ENCODE data around the gene GLA. TPM values are rescaled to one million over a fixed set of nuclear protein-coding genes. Genes with fewer than 3 reads are reported as not detected.

Gene GLA
- polyA plus RNA-seq, 4 donors, result 15.9 to 286 (median 33.6) TPM

GRCh38 chrX:101362757-101363156, 45.0 kb downstream of the GLA start:
- H3K36me3 ChIP-seq (ENCODE audit: control insufficient read depth in 3 of 3, insufficient read depth in 2 of 3, low read depth in 1 of 3, low read length in 3 of 3), result no peaks in the 10 kb centered on the region
- no peak overlapping the region for H3K4me3 ChIP-seq (ENCODE audit: low read depth in 1 of 3, low read length in 3 of 3)
- H3K9me3 ChIP-seq (ENCODE audit: control insufficient read depth in 2 of 2, insufficient read depth in 1 of 2, low read depth in 1 of 2, low read length in 1 of 2), result no peaks in the 10 kb centered on the region
- no peak overlapping the region for H3K27ac ChIP-seq (ENCODE audit: low read depth in 1 of 3, low read length in 2 of 3)
- DNase-seq (no peak), FAIRE-seq (no peak)
- no peaks in the 10 kb centered on the region for H3K4me1 ChIP-seq (ENCODE audit: control insufficient read depth in 3 of 3, insufficient read depth in 2 of 3, low read depth in 1 of 3, low read length in 2 of 3)
- H3K27me3 ChIP-seq (ENCODE audit: control insufficient read depth in 3 of 3, insufficient read depth in 3 of 3, low read length in 3 of 3), result no peaks in the 10 kb centered on the region

- H3K9me3 ChIP-seq (ENCODE audit: control insufficient read depth in 2 of 2, insufficient read depth in 1 of 2, low read depth in 1 of 2, low read length in 1 of 2), result no peaks in the 10 kb centered on the region
- no peak for FAIRE-seq
- no peak for DNase-seq
- no peak overlapping the region for H3K27ac ChIP-seq (ENCODE audit: low read depth in 1 of 3, low read length in 2 of 3)
- H3K27me3 ChIP-seq (ENCODE audit: control insufficient read depth in 3 of 3, insufficient read depth in 3 of 3, low read length in 3 of 3), result no peaks in the 10 kb centered on the region
- H3K36me3 ChIP-seq (ENCODE audit: control insufficient read depth in 3 of 3, insufficient read depth in 2 of 3, low read depth in 1 of 3, low read length in 3 of 3), result no peaks in the 10 kb centered on the region
- no peak overlapping the region for H3K4me3 ChIP-seq (ENCODE audit: low read depth in 1 of 3, low read length in 3 of 3)
- 67 to 93% (median 82%) methylated on average over 3 of the region's 3 CpGs for WGBS, 3 donors
- H3K4me1 ChIP-seq (ENCODE audit: control insufficient read depth in 3 of 3, insufficient read depth in 2 of 3, low read depth in 1 of 3, low read length in 2 of 3), result no peaks in the 10 kb centered on the region
These were observed 45.6 kb downstream of the GLA start for GRCh38 chrX:101362116-101362515.

- H3K27me3 ChIP-seq (ENCODE audit: control insufficient read depth in 3 of 3, insufficient read depth in 3 of 3, low read length in 3 of 3), result no peaks in the 10 kb centered on the region
- DNase-seq (no peak), FAIRE-seq (no peak)
- H3K9me3 ChIP-seq (ENCODE audit: control insufficient read depth in 2 of 2, insufficient read depth in 1 of 2, low read depth in 1 of 2, low read length in 1 of 2), result no peaks in the 10 kb centered on the region
- no peak overlapping the region for H3K27ac ChIP-seq (ENCODE audit: low read depth in 1 of 3, low read length in 2 of 3)
- H3K4me3 ChIP-seq (ENCODE audit: low read depth in 1 of 3, low read length in 3 of 3), result no peak overlapping the region
- no peaks in the 10 kb centered on the region for H3K36me3 ChIP-seq (ENCODE audit: control insufficient read depth in 3 of 3, insufficient read depth in 2 of 3, low read depth in 1 of 3, low read length in 3 of 3)
- H3K4me1 ChIP-seq (ENCODE audit: control insufficient read depth in 3 of 3, insufficient read depth in 2 of 3, low read depth in 1 of 3, low read length in 2 of 3), result no peaks in the 10 kb centered on the region
- WGBS, 3 donors, result 68 to 83% (median 71%) methylated on average over 7 of the region's 7 CpGs
These were observed 47.3 kb downstream of the GLA start for GRCh38 chrX:101360390-101360789.

DNA sequence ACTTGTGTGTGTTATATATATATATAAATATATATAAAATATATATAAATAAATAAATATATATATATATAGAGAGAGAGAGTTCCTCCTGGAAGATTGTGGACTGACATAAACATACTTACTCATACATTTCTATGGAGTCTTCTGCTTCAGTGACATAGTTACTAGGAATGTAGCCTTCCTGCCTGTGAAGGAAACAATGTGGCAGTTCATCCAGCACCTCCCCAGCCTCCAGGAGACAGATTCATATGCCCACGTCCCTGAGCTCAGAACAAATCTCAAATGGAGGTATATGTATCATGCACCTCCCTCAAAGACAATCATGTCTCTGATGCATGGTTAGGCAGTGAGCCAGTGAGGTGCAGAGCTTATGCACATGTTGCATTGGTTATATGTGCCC, 47.8 kb downstream of the GLA start:
- no peaks in the 10 kb centered on the region for H3K9me3 ChIP-seq (ENCODE audit: control insufficient read depth in 2 of 2, insufficient read depth in 1 of 2, low read depth in 1 of 2, low read length in 1 of 2)
- 41 to 81% (median 67%) methylated on average over 1 of the region's 1 CpG for WGBS, 3 donors
- DNase-seq (no peak), FAIRE-seq (no peak)
- no peaks in the 10 kb centered on the region for H3K36me3 ChIP-seq (ENCODE audit: control insufficient read depth in 3 of 3, insufficient read depth in 2 of 3, low read depth in 1 of 3, low read length in 3 of 3)
- H3K27ac ChIP-seq (ENCODE audit: low read depth in 1 of 3, low read length in 2 of 3), result no peak overlapping the region
- no peaks in the 10 kb centered on the region for H3K27me3 ChIP-seq (ENCODE audit: control insufficient read depth in 3 of 3, insufficient read depth in 3 of 3, low read length in 3 of 3)
- no peak overlapping the region for H3K4me3 ChIP-seq (ENCODE audit: low read depth in 1 of 3, low read length in 3 of 3)
- H3K4me1 ChIP-seq (ENCODE audit: control insufficient read depth in 3 of 3, insufficient read depth in 2 of 3, low read depth in 1 of 3, low read length in 2 of 3), result no peaks in the 10 kb centered on the region

GRCh38 chrX:101357166-101357795, 50.4 kb downstream of the GLA start:
- FAIRE-seq (no peak), DNase-seq (peak; percentile 9 to 13)
- H3K27ac ChIP-seq (ENCODE audit: low read depth in 1 of 3, low read length in 2 of 3), result no peak overlapping the region
- 33 to 44% (median 42%) methylated on average over 5 of the region's 5 CpGs for WGBS, 3 donors
- H3K36me3 ChIP-seq (ENCODE audit: control insufficient read depth in 3 of 3, insufficient read depth in 2 of 3, low read depth in 1 of 3, low read length in 3 of 3), result no peaks in the 10 kb centered on the region
- no peak overlapping the region for H3K4me3 ChIP-seq (ENCODE audit: low read depth in 1 of 3, low read length in 3 of 3)
- no peaks in the 10 kb centered on the region for H3K9me3 ChIP-seq (ENCODE audit: control insufficient read depth in 2 of 2, insufficient read depth in 1 of 2, low read depth in 1 of 2, low read length in 1 of 2)
- no peaks in the 10 kb centered on the region for H3K4me1 ChIP-seq (ENCODE audit: control insufficient read depth in 3 of 3, insufficient read depth in 2 of 3, low read depth in 1 of 3, low read length in 2 of 3)
- H3K27me3 ChIP-seq (ENCODE audit: control insufficient read depth in 3 of 3, insufficient read depth in 3 of 3, low read length in 3 of 3), result no peaks in the 10 kb centered on the region

- no peak for DNase-seq
- no peaks in the 10 kb centered on the region for H3K36me3 ChIP-seq (ENCODE audit: control insufficient read depth in 3 of 3, insufficient read depth in 2 of 3, low read depth in 1 of 3, low read length in 3 of 3)
- no peaks in the 10 kb centered on the region for H3K9me3 ChIP-seq (ENCODE audit: control insufficient read depth in 2 of 2, insufficient read depth in 1 of 2, low read depth in 1 of 2, low read length in 1 of 2)
- H3K27me3 ChIP-seq (ENCODE audit: control insufficient read depth in 3 of 3, insufficient read depth in 3 of 3, low read length in 3 of 3), result no peaks in the 10 kb centered on the region
- peak overlapping the region in 2 of 3 donors; percentile 64 to 77 for H3K4me3 ChIP-seq (ENCODE audit: low read depth in 1 of 3, low read length in 3 of 3)
- FAIRE-seq, result no peak
- H3K4me1 ChIP-seq (ENCODE audit: control insufficient read depth in 3 of 3, insufficient read depth in 2 of 3, low read depth in 1 of 3, low read length in 2 of 3), result no peaks in the 10 kb centered on the region
- H3K27ac ChIP-seq (ENCODE audit: low read depth in 1 of 3, low read length in 2 of 3), result no peak overlapping the region
- 12 to 33% (median 28%) methylated on average over 4 of the region's 4 CpGs for WGBS, 3 donors
These were observed 58.5 kb downstream of the GLA start for GRCh38 chrX:101349193-101349562.

DNA sequence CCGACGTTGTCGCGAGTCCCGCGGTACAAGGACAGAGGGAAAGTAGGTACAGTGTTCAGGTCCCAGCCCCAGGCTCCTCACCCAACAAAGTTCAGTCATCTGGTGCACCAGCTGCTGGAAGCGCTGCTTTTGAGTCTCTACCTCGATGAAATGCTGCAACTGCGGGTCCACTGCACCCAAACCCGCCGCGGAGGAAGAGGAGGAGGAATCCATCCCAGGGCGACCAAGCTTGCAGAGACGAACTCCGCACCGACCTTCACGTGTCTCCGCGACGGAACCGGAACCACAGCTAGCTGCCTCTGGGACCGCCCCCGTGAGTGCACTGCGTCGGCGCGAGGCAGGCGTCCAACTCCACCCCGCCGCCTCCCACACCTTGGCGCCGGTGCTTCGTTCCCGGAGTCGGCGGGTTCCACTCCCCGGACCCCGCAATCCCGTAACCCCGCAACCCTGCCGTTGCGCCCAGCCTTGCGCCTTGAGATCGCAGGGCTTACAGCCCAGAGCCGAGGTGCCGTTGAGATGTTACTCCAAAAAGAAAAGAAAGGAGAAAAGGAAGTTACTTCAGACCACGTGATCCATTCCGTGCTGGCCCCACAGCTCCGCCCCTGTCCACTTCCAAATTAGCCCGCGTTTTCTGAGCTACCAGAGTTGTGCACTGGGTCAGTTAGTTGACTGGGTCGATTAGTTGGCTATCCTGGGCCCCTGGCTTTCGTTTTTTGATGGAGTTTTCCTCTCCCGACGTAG, 59.1 kb downstream of the GLA start, which contains the start of gene TIMM8A:
Gene TIMM8A, minus strand, starts transcription at position 291 of the 741 bp plus-strand sequence. Its CDS starts 78 bp downstream, at position 213.
- H3K27me3 ChIP-seq (ENCODE audit: control insufficient read depth in 3 of 3, insufficient read depth in 3 of 3, low read length in 3 of 3), result no peaks in the 10 kb centered on the region
- no peaks in the 10 kb centered on the region for H3K9me3 ChIP-seq (ENCODE audit: control insufficient read depth in 2 of 2, insufficient read depth in 1 of 2, low read depth in 1 of 2, low read length in 1 of 2)
- peak within 1 kb of the TSS; percentile 47 to 77 (median 64) for H3K4me3 ChIP-seq (ENCODE audit: low read depth in 1 of 3, low read length in 3 of 3)
- peak within 1 kb of the TSS in 2 of 3 donors; percentile 87 to 89 for H3K27ac ChIP-seq (ENCODE audit: low read depth in 1 of 3, low read length in 2 of 3)
- no peaks in the 10 kb centered on the region for H3K36me3 ChIP-seq (ENCODE audit: control insufficient read depth in 3 of 3, insufficient read depth in 2 of 3, low read depth in 1 of 3, low read length in 3 of 3)
- FAIRE-seq, result no peak
- 0 to 34% (median 14%) methylated on average over 38 to 55 of the region's 55 CpGs for WGBS, 3 donors
- peak; percentile 82 to 86 for DNase-seq
- no peaks in the 10 kb centered on the region for H3K4me1 ChIP-seq (ENCODE audit: control insufficient read depth in 3 of 3, insufficient read depth in 2 of 3, low read depth in 1 of 3, low read length in 2 of 3)

DNA sequence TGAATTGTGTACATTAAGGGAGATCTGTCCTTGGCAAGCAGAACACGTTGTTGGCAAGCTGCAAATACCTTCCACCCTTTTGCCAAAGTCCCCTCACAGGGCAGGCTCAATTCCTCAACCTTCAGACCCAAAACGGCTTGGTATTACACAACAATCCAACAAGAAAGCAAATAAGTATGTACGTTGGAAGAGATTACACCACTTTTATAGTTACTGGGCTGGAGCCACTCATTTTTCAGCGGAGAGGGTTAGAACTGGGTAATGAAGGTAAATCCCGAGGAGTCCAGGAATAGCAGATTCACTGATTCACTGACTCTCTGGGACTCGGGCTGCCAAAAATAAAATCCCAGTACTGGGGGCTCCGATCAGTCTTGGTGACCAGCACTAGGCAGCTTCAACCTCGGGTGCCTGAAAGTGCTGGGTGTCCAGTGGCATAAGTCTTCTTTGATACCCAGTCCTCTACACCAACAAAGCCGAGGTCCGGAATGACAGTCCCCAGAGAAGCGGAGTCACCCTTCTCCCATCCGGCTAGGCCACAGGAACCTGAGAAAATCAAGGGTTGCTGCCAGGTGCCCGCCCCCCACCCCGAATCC, 59.8 kb downstream of the GLA start:
- H3K4me1 ChIP-seq (ENCODE audit: control insufficient read depth in 3 of 3, insufficient read depth in 2 of 3, low read depth in 1 of 3, low read length in 2 of 3), result no peaks in the 10 kb centered on the region
- H3K4me3 ChIP-seq (ENCODE audit: low read depth in 1 of 3, low read length in 3 of 3), result peak overlapping the region; percentile 47 to 77 (median 64)
- 1 to 26% (median 5%) methylated on average over 12 to 14 of the region's 14 CpGs for WGBS, 3 donors
- H3K9me3 ChIP-seq (ENCODE audit: control insufficient read depth in 2 of 2, insufficient read depth in 1 of 2, low read depth in 1 of 2, low read length in 1 of 2), result no peaks in the 10 kb centered on the region
- H3K36me3 ChIP-seq (ENCODE audit: control insufficient read depth in 3 of 3, insufficient read depth in 2 of 3, low read depth in 1 of 3, low read length in 3 of 3), result no peaks in the 10 kb centered on the region
- H3K27ac ChIP-seq (ENCODE audit: low read depth in 1 of 3, low read length in 2 of 3), result peak overlapping the region in 2 of 3 donors; percentile 27 to 87
- H3K27me3 ChIP-seq (ENCODE audit: control insufficient read depth in 3 of 3, insufficient read depth in 3 of 3, low read length in 3 of 3), result no peaks in the 10 kb centered on the region
- DNase-seq (peak; percentile 9 to 47), FAIRE-seq (no peak)
